Astrocyte (in vitro differentiated cells and primary cell): ENCODE data around the gene CAVIN3.

Experiments
- EZH2 ChIP-seq: IDR thresholded peaks from 2 replicates; pipeline ENCODE4 v1.6.1; 2012; ENCODE audit warnings: mild to moderate bottlenecking, low read length, inconsistent platforms; ENCODE audit not compliant: insufficient read depth
- TF ChIP-seq, protein P1 (sequence below): IDR thresholded peaks from 2 replicates; pipeline ENCODE4 v1.5.1; 2011; ENCODE audit warnings: low read depth, mild to moderate bottlenecking, inconsistent platforms, low read length, moderate library complexity; ENCODE audit not compliant: insufficient read depth

GRCh38 chr11:6321356-6321755, 1.1 kb upstream of the CAVIN3 start:
- TF ChIP-seq, protein P1, sequence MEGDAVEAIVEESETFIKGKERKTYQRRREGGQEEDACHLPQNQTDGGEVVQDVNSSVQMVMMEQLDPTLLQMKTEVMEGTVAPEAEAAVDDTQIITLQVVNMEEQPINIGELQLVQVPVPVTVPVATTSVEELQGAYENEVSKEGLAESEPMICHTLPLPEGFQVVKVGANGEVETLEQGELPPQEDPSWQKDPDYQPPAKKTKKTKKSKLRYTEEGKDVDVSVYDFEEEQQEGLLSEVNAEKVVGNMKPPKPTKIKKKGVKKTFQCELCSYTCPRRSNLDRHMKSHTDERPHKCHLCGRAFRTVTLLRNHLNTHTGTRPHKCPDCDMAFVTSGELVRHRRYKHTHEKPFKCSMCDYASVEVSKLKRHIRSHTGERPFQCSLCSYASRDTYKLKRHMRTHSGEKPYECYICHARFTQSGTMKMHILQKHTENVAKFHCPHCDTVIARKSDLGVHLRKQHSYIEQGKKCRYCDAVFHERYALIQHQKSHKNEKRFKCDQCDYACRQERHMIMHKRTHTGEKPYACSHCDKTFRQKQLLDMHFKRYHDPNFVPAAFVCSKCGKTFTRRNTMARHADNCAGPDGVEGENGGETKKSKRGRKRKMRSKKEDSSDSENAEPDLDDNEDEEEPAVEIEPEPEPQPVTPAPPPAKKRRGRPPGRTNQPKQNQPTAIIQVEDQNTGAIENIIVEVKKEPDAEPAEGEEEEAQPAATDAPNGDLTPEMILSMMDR: no peak
- TF ChIP-seq EZH2: no peak
